Measurements from ENCODE around the gene MRAP2. TPM values are rescaled to one million over a fixed set of nuclear protein-coding genes. Genes with fewer than 3 reads are reported as not detected.

The MRAP2 gene
- total RNA-seq, 5 donors from 2014 or later (not counting 1 experiment from before 2014, with no cell fraction given) = not detected

DNA sequence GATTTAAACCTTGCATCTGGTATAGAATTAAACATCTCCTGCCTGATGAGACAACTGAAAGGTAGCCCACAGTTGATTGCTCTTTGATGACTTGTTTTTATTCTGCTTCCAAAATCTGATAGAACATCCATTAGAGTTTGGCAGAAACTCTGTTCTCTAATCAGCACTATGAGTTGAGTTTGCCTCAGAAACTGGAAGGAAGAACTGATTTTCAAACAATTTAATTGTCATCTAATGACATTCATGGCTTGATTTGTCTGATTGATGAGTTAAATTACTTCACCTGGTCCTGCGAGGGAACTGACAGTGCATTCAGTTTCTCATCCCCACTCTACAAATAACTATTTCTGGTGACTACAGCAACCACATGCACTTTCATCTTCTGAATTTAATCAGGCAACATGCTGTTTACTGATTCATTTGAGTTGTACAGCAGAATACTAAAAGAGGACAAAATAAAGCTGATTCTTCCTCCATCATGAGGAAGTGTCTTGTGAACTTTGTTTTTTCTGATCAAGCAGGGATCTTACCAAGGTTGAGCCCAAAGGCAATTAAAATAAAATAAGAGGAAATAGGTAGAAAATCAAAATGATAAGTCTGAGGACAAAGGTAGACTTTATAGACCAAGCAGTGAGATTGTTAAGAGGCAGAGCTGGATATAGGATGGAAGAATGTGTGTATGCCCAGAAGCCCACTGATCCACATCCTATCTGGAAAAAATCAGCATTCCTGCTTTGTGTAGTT is 15.7 kb upstream of the MRAP2 start:
- WGBS (ENCODE audit: insufficient coverage) = no CpG with 5 or more reads among the region's 1 CpG
- Mint-ChIP-seq H3K9me3 (no peaks in the 10 kb centered on the region), H3K27ac (no peak overlapping the region), H3K4me1 (peaks cover 0 to 2% (median 0%) of the 10 kb centered on the region in 3 donors), H3K36me3 (no peaks in the 10 kb centered on the region), H3K4me3 (no peak overlapping the region), H3K27me3 (peaks cover 2 to 15% of the 10 kb centered on the region in 2 donors)
- no peaks in the 10 kb centered on the region for H3K27me3 ChIP-seq (replicated peaks in 1 of 2; ENCODE audit: control insufficient read depth in 2 of 2, extremely low read depth in 1 of 2, insufficient read depth in 2 of 2, low read length in 1 of 2)
- H3K4me1 ChIP-seq (ENCODE audit: control insufficient read depth in 1 of 2, extremely low read depth in 1 of 2, insufficient read depth in 2 of 2, low read length in 2 of 2) = no peaks in the 10 kb centered on the region
- DNase-seq = no peak
- POLR2A ChIA-PET = no interaction called here
- ATAC-seq (replicated peaks in 1 of 4) = no peak
- CTCF ChIA-PET = no interaction called here
- no peak overlapping the region for H3K27ac ChIP-seq (ENCODE audit: low read length)
- H3K36me3 ChIP-seq (ENCODE audit: control insufficient read depth in 2 of 2, extremely low read depth in 1 of 2, insufficient read depth in 1 of 2, low read length in 1 of 2) = no peaks in the 10 kb centered on the region
- no peak overlapping the region for H3K4me3 ChIP-seq (ENCODE audit: control insufficient read depth in 1 of 2, extremely low read depth in 1 of 2, low read length in 1 of 2)
- H3K9me3 ChIP-seq = no peaks in the 10 kb centered on the region

GRCh38 chr6:84018453-84019061 is 15.0 kb upstream of the MRAP2 start:
- no peak for ATAC-seq (replicated peaks in 1 of 4)
- POLR2A ChIA-PET = no interaction called here
- Histone ChIP-seq H3K4me1 (ENCODE audit: control insufficient read depth in 1 of 2, extremely low read depth in 1 of 2, insufficient read depth in 2 of 2, low read length in 2 of 2) (no peaks in the 10 kb centered on the region), H3K27me3 (replicated peaks in 1 of 2; ENCODE audit: control insufficient read depth in 2 of 2, extremely low read depth in 1 of 2, insufficient read depth in 2 of 2, low read length in 1 of 2) (no peaks in the 10 kb centered on the region), H3K36me3 (ENCODE audit: control insufficient read depth in 2 of 2, extremely low read depth in 1 of 2, insufficient read depth in 1 of 2, low read length in 1 of 2) (no peaks in the 10 kb centered on the region), H3K9me3 (no peaks in the 10 kb centered on the region), H3K4me3 (ENCODE audit: control insufficient read depth in 1 of 2, extremely low read depth in 1 of 2, low read length in 1 of 2) (no peak overlapping the region), H3K27ac (ENCODE audit: low read length) (no peak overlapping the region)
- H3K36me3 Mint-ChIP-seq = no peaks in the 10 kb centered on the region
- WGBS (ENCODE audit: insufficient coverage) = no CpG with 5 or more reads among the region's 1 CpG
- CTCF ChIA-PET = no interaction called here
- H3K4me1 Mint-ChIP-seq = peaks cover 0 to 2% (median 0%) of the 10 kb centered on the region in 3 donors
- no peaks in the 10 kb centered on the region for H3K9me3 Mint-ChIP-seq
- H3K27ac Mint-ChIP-seq = no peak overlapping the region
- no peak overlapping the region for H3K4me3 Mint-ChIP-seq
- H3K27me3 Mint-ChIP-seq = peaks cover 2 to 18% of the 10 kb centered on the region in 2 donors
- no peak for DNase-seq

GRCh38 chr6:84019141-84019841 is 14.3 kb upstream of the MRAP2 start:
- peaks cover 0 to 2% (median 0%) of the 10 kb centered on the region in 3 donors for H3K4me1 Mint-ChIP-seq
- no peaks in the 10 kb centered on the region for H3K9me3 ChIP-seq
- ChIA-PET CTCF (interaction anchor here in 1 of 2 donors (0.6 kb wide), 1 partner anchor 427 kb away, joined by 3 read pairs; no protein-coding TSS in a partner anchor), POLR2A (interaction anchor here in 1 of 2 donors (0.7 kb wide), 1 partner anchor 92 kb away, joined by 4 read pairs; no protein-coding TSS in a partner anchor)
- H3K36me3 ChIP-seq (ENCODE audit: control insufficient read depth in 2 of 2, extremely low read depth in 1 of 2, insufficient read depth in 1 of 2, low read length in 1 of 2) = no peaks in the 10 kb centered on the region
- H3K9me3 Mint-ChIP-seq = no peaks in the 10 kb centered on the region
- no peaks in the 10 kb centered on the region for H3K36me3 Mint-ChIP-seq
- H3K4me3 Mint-ChIP-seq = no peak overlapping the region
- ATAC-seq (replicated peaks in 1 of 4) = no peak
- H3K27ac ChIP-seq (ENCODE audit: low read length) = no peak overlapping the region
- peaks cover 0 to 4% of the 10 kb centered on the region in 2 experiments for H3K27me3 ChIP-seq (replicated peaks in 1 of 2; ENCODE audit: control insufficient read depth in 2 of 2, extremely low read depth in 1 of 2, insufficient read depth in 2 of 2, low read length in 1 of 2)
- H3K27ac Mint-ChIP-seq = no peak overlapping the region
- 72% methylated on average over 2 of the region's 28 CpGs for WGBS (ENCODE audit: insufficient coverage)
- H3K4me1 ChIP-seq (ENCODE audit: control insufficient read depth in 1 of 2, extremely low read depth in 1 of 2, insufficient read depth in 2 of 2, low read length in 2 of 2) = no peaks in the 10 kb centered on the region
- DNase-seq = peak in 1 of 35 experiments; percentile 1
- peaks cover 2 to 15% of the 10 kb centered on the region in 2 donors for H3K27me3 Mint-ChIP-seq
- no peak overlapping the region for H3K4me3 ChIP-seq (ENCODE audit: control insufficient read depth in 1 of 2, extremely low read depth in 1 of 2, low read length in 1 of 2)

DNA sequence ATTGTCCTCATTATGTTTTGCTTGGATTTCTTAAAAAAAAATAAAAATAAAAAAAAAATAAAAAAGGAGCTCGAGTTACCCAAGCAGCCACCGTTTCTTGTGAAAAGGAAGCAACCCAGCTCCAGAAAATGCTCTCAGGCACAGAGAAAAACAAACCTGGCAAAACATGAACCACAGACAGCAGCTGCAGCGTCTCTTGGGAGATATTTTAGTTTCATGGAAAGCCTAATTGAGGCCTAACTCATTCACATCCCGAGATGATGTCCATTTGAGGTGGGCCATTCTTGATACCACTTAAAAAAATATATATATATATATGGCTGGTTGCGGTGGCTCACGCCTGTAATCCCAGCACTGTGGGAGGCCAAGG is 13.7 kb upstream of the MRAP2 start:
- H3K27ac ChIP-seq (ENCODE audit: low read length) = no peak overlapping the region
- peaks cover 0 to 4% of the 10 kb centered on the region in 2 experiments for H3K27me3 ChIP-seq (replicated peaks in 1 of 2; ENCODE audit: control insufficient read depth in 2 of 2, extremely low read depth in 1 of 2, insufficient read depth in 2 of 2, low read length in 1 of 2)
- no peaks in the 10 kb centered on the region for H3K4me1 ChIP-seq (ENCODE audit: control insufficient read depth in 1 of 2, extremely low read depth in 1 of 2, insufficient read depth in 2 of 2, low read length in 2 of 2)
- H3K27ac Mint-ChIP-seq = no peak overlapping the region
- H3K36me3 ChIP-seq (ENCODE audit: control insufficient read depth in 2 of 2, extremely low read depth in 1 of 2, insufficient read depth in 1 of 2, low read length in 1 of 2) = no peaks in the 10 kb centered on the region
- H3K4me3 Mint-ChIP-seq = no peak overlapping the region
- ATAC-seq (replicated peaks in 1 of 4) (no peak), DNase-seq (no peak)
- H3K4me1 Mint-ChIP-seq = peaks cover 0 to 2% (median 0%) of the 10 kb centered on the region in 3 donors
- no peaks in the 10 kb centered on the region for H3K9me3 ChIP-seq
- no peaks in the 10 kb centered on the region for H3K36me3 Mint-ChIP-seq
- ChIA-PET POLR2A (interaction anchor here in 1 of 2 donors (0.7 kb wide), 1 partner anchor 92 kb away, joined by 4 read pairs; no protein-coding TSS in a partner anchor), CTCF (no interaction called here)
- no peaks in the 10 kb centered on the region for H3K9me3 Mint-ChIP-seq
- no CpG with 5 or more reads among the region's 6 CpGs for WGBS (ENCODE audit: insufficient coverage)
- no peak overlapping the region for H3K4me3 ChIP-seq (ENCODE audit: control insufficient read depth in 1 of 2, extremely low read depth in 1 of 2, low read length in 1 of 2)
- peaks cover 2 to 15% of the 10 kb centered on the region in 2 donors for H3K27me3 Mint-ChIP-seq

- Mint-ChIP-seq H3K4me1 (peaks cover 0 to 2% (median 0%) of the 10 kb centered on the region in 3 donors), H3K9me3 (peaks cover 0 to 5% (median 4%) of the 10 kb centered on the region in 3 donors), H3K27ac (no peak overlapping the region), H3K4me3 (no peak overlapping the region), H3K27me3 (peaks cover 4 to 15% of the 10 kb centered on the region in 2 donors), H3K36me3 (no peaks in the 10 kb centered on the region)
- DNase-seq = no peak
- peaks cover 0 to 4% of the 10 kb centered on the region in 2 experiments for H3K27me3 ChIP-seq (replicated peaks in 1 of 2; ENCODE audit: control insufficient read depth in 2 of 2, extremely low read depth in 1 of 2, insufficient read depth in 2 of 2, low read length in 1 of 2)
- POLR2A ChIA-PET = no interaction called here
- WGBS (ENCODE audit: insufficient coverage) = no CpG with 5 or more reads among the region's 2 CpGs
- no peaks in the 10 kb centered on the region for H3K36me3 ChIP-seq (ENCODE audit: control insufficient read depth in 2 of 2, extremely low read depth in 1 of 2, insufficient read depth in 1 of 2, low read length in 1 of 2)
- CTCF ChIA-PET = no interaction called here
- H3K4me1 ChIP-seq (ENCODE audit: control insufficient read depth in 1 of 2, extremely low read depth in 1 of 2, insufficient read depth in 2 of 2, low read length in 2 of 2) = no peaks in the 10 kb centered on the region
- H3K9me3 ChIP-seq = no peaks in the 10 kb centered on the region
- no peak for ATAC-seq (replicated peaks in 1 of 4)
- H3K4me3 ChIP-seq (ENCODE audit: control insufficient read depth in 1 of 2, extremely low read depth in 1 of 2, low read length in 1 of 2) = no peak overlapping the region
- no peak overlapping the region for H3K27ac ChIP-seq (ENCODE audit: low read length)
Observed at GRCh38 chr6:84021625-84022024, 11.9 kb upstream of the MRAP2 start.

- ChIA-PET POLR2A (no interaction called here), CTCF (no interaction called here)
- H3K36me3 Mint-ChIP-seq = no peaks in the 10 kb centered on the region
- no peaks in the 10 kb centered on the region for H3K4me1 Mint-ChIP-seq
- WGBS (ENCODE audit: insufficient coverage) = 72% methylated on average over 5 of the region's 5 CpGs
- no peak overlapping the region for H3K4me3 Mint-ChIP-seq
- DNase-seq (no peak), ATAC-seq (replicated peaks in 1 of 4) (no peak)
- no peak overlapping the region for H3K4me3 ChIP-seq (ENCODE audit: control insufficient read depth in 1 of 2, extremely low read depth in 1 of 2, low read length in 1 of 2)
- peaks cover 4 to 5% (median 5%) of the 10 kb centered on the region in 3 donors for H3K9me3 Mint-ChIP-seq
- no peaks in the 10 kb centered on the region for H3K4me1 ChIP-seq (ENCODE audit: control insufficient read depth in 1 of 2, extremely low read depth in 1 of 2, insufficient read depth in 2 of 2, low read length in 2 of 2)
- H3K9me3 ChIP-seq = no peaks in the 10 kb centered on the region
- H3K27me3 Mint-ChIP-seq = peaks cover 10 to 33% of the 10 kb centered on the region in 2 donors
- no peak overlapping the region for H3K27ac Mint-ChIP-seq
- H3K27ac ChIP-seq (ENCODE audit: low read length) = no peak overlapping the region
- no peaks in the 10 kb centered on the region for H3K36me3 ChIP-seq (ENCODE audit: control insufficient read depth in 2 of 2, extremely low read depth in 1 of 2, insufficient read depth in 1 of 2, low read length in 1 of 2)
- peaks cover 3 to 10% of the 10 kb centered on the region in 2 experiments for H3K27me3 ChIP-seq (replicated peaks in 1 of 2; ENCODE audit: control insufficient read depth in 2 of 2, extremely low read depth in 1 of 2, insufficient read depth in 2 of 2, low read length in 1 of 2)
Observed at GRCh38 chr6:84026721-84027164, 6.8 kb upstream of the MRAP2 start.
